Stimulated activated CD4-positive, alpha-beta T cell treated with anti-CD3 and anti-CD28 coated beads, Interleukin-4, amount 100 ng/mL, for 48 hours (primary cell): ENCODE measurements around the gene DRC3.
"Not testable (repeated sequence)": the region's sequence is repeated elsewhere in the genome, so short reads cannot be mapped to it uniquely, and the experiment has no call there.

Source experiments
- DNase-seq, 2 donors: peaks; one replicate each; pipeline ENCODE4 v3.0.0-alpha.2; 2020; ENCODE audit warnings: low read depth in 2 of 2

The DRC3 gene

GRCh38 chr17:17941015-17941414, 31.6 kb upstream of the DRC3 start:
- no peak for DNase-seq

- DNase-seq: no peak
Observed at GRCh38 chr17:17942846-17943245, 29.8 kb upstream of the DRC3 start.

GRCh38 chr17:17943281-17943984, 29.2 kb upstream of the DRC3 start:
- DNase-seq: no peak

- DNase-seq: no peak
Observed at GRCh38 chr17:17944242-17944641, 28.4 kb upstream of the DRC3 start.

GRCh38 chr17:17944743-17945142, 27.9 kb upstream of the DRC3 start:
- DNase-seq: no peak

GRCh38 chr17:17946093-17946492, 26.6 kb upstream of the DRC3 start:
- no peak for DNase-seq

- no peak for DNase-seq
Observed at GRCh38 chr17:17947309-17947708, 25.4 kb upstream of the DRC3 start.

GRCh38 chr17:17947966-17948365, 24.7 kb upstream of the DRC3 start:
- DNase-seq: no peak

GRCh38 chr17:17950347-17950746, 22.3 kb upstream of the DRC3 start:
- DNase-seq: no peak

- no peak for DNase-seq
Observed at GRCh38 chr17:17950806-17951205, 21.9 kb upstream of the DRC3 start.

- no peak for DNase-seq
Observed at GRCh38 chr17:17951524-17951923, 21.1 kb upstream of the DRC3 start.

GRCh38 chr17:17952691-17953090, 20.0 kb upstream of the DRC3 start:
- no peak for DNase-seq

- no peak for DNase-seq
Observed at GRCh38 chr17:17954079-17954478, 18.6 kb upstream of the DRC3 start.

- DNase-seq: not testable (repeated sequence)
Observed at GRCh38 chr17:17955790-17956341, 16.8 kb upstream of the DRC3 start.

- DNase-seq: no peak
Observed at GRCh38 chr17:17957584-17957916, 15.1 kb upstream of the DRC3 start.

GRCh38 chr17:17958982-17959381, 13.7 kb upstream of the DRC3 start:
- no peak for DNase-seq

GRCh38 chr17:17959520-17960361, 12.9 kb upstream of the DRC3 start:
- peak; percentile 22 to 47 for DNase-seq

GRCh38 chr17:17960500-17961030, 12.1 kb upstream of the DRC3 start:
- DNase-seq: no peak

GRCh38 chr17:17963066-17963465, 9.6 kb upstream of the DRC3 start:
- no peak for DNase-seq

- DNase-seq: no peak
Observed at GRCh38 chr17:17963694-17964436, 8.8 kb upstream of the DRC3 start.

GRCh38 chr17:17964710-17965109, 8.0 kb upstream of the DRC3 start:
- DNase-seq: no peak

- no peak for DNase-seq
Observed at GRCh38 chr17:17965152-17965721, 7.4 kb upstream of the DRC3 start.
